ENCODE data around the gene KCNK1. TPM values are rescaled to one million over a fixed set of nuclear protein-coding genes. Genes with fewer than 3 reads are reported as not detected.

The KCNK1 gene
- total RNA-seq, 1 donor from 2014 or later = 7.3 TPM

DNA sequence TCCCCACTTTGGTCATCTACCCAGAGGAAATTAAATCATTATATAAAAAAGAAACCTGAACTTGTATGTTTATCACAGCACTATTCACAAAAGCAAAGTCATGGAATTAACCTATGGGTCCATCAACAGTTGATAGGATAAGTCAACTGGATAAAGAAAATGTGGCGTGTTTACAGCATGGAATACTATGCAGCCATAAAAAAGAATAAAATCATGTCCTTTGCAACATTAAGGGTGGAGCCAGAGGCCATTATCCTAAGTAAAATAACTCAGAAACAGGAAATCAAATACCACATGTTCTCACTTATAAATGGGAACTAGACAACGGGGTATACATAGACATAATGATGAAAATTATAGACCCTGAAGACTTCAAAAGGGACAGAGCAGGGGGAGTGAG, 27.6 kb upstream of the KCNK1 start:
- DNase-seq (no peak), ATAC-seq (no peak)
- no peaks in the 10 kb centered on the region for H3K4me1 ChIP-seq
- H3K4me3 ChIP-seq = no peak overlapping the region
- H3K27me3 ChIP-seq = no peaks in the 10 kb centered on the region
- intact Hi-C loops (cut with DNase I) = no loop called here
- H3K36me3 ChIP-seq = no peaks in the 10 kb centered on the region
- no peaks in the 10 kb centered on the region for H3K9me3 ChIP-seq
- no peak overlapping the region for H3K27ac ChIP-seq
- TF ChIP-seq, protein P1, sequence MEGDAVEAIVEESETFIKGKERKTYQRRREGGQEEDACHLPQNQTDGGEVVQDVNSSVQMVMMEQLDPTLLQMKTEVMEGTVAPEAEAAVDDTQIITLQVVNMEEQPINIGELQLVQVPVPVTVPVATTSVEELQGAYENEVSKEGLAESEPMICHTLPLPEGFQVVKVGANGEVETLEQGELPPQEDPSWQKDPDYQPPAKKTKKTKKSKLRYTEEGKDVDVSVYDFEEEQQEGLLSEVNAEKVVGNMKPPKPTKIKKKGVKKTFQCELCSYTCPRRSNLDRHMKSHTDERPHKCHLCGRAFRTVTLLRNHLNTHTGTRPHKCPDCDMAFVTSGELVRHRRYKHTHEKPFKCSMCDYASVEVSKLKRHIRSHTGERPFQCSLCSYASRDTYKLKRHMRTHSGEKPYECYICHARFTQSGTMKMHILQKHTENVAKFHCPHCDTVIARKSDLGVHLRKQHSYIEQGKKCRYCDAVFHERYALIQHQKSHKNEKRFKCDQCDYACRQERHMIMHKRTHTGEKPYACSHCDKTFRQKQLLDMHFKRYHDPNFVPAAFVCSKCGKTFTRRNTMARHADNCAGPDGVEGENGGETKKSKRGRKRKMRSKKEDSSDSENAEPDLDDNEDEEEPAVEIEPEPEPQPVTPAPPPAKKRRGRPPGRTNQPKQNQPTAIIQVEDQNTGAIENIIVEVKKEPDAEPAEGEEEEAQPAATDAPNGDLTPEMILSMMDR (IDR thresholded peaks at IDR 0.05) = no peak

DNA sequence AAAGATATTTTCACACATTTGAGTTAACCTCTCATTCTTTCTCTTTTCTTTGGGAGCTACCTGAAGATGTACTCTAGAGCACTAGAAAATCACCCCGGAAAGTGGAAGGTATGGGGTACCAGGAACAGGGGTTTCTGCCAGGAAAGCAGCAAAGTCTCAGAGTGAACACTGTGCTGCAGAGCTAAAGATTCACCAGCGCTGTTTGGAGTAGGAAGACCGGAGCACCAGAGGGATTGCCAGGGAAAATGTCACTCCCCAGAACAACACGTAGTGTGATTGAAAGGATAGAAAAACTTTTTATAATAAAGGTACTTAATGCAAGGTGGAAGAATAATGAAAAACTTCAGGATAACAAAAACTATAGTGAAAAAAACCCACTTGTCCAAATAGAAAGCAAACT, 26.7 kb upstream of the KCNK1 start:
- H3K27me3 ChIP-seq = no peaks in the 10 kb centered on the region
- H3K36me3 ChIP-seq = no peaks in the 10 kb centered on the region
- DNase-seq = no peak
- no peak overlapping the region for H3K4me3 ChIP-seq
- ATAC-seq = no peak
- H3K9me3 ChIP-seq = no peaks in the 10 kb centered on the region
- H3K27ac ChIP-seq = no peak overlapping the region
- TF ChIP-seq, protein P1 (IDR thresholded peaks at IDR 0.05) = no peak
- intact Hi-C loops (cut with DNase I) = no loop called here
- no peaks in the 10 kb centered on the region for H3K4me1 ChIP-seq

DNA sequence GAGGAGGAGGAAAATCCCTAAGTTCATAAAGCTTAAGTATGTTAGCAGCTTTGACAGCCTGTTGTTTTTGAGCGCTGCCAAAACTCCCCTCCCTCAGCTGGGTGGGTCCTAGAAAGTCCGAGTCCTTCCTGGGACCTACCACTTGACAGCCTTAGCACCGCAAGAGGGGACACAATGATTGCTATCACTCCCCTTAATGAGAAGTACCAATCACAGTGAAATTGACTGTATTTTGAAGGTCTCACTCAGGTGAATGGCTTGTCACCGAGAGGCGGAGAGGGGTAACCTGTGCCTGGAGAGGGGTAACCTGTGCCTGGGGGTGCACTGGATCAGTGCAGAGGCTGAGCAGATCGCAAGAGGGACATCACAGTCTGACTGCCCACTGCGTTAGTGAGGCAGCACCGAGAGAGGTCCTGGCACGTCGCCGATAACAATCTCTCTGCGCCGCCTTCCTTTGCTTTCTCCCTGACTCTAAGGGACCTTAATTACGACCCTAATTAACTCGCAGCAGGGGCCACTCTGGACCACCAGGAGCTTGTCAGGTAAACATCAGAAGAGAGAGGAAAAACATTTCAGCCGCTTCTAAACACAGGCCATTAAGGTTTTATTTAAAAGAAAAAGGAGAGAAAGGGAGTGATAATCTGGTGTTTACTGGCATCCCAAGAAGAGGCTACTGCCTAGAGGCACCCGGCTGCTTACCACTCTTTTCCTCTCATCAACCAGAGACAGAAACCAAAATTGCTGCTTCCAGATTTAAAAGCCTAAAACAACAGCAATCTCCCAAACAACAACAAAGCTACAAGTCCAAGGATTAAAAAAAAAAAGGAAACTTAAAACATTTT, 25.7 kb upstream of the KCNK1 start:
- no peak overlapping the region for H3K4me3 ChIP-seq
- H3K27ac ChIP-seq = no peak overlapping the region
- H3K27me3 ChIP-seq = no peaks in the 10 kb centered on the region
- DNase-seq (no peak), ATAC-seq (no peak)
- H3K4me1 ChIP-seq = no peaks in the 10 kb centered on the region
- TF ChIP-seq, protein P1 (IDR thresholded peaks at IDR 0.05) = no peak
- intact Hi-C loops (cut with DNase I) = no loop called here
- no peaks in the 10 kb centered on the region for H3K9me3 ChIP-seq
- H3K36me3 ChIP-seq = no peaks in the 10 kb centered on the region

DNA sequence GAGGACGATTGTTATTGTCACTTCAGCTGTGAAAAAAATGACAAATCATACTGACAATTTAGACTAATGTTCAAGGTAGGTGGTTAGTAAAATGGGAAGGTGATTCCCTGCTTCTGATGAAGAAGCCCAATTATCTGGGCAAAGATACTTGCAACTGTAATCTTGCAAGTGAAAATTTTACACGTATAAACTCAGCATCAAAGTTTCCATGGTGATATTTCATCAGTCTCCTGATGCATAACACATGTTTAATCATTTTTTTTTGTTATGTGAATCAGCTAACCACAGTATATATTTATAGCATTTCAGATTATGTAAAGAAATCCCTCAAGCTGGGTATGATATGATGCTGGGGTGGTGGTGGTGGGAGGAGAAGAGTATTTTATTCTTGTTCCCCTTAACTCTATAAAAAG, 16.4 kb upstream of the KCNK1 start:
- Histone ChIP-seq H3K36me3 (no peaks in the 10 kb centered on the region), H3K27me3 (no peaks in the 10 kb centered on the region), H3K9me3 (no peaks in the 10 kb centered on the region), H3K4me3 (no peak overlapping the region), H3K27ac (no peak overlapping the region), H3K4me1 (no peaks in the 10 kb centered on the region)
- ATAC-seq (no peak), DNase-seq (no peak)
- intact Hi-C loops (cut with DNase I) = no loop called here
- TF ChIP-seq, protein P1 (IDR thresholded peaks at IDR 0.05) = no peak

DNA sequence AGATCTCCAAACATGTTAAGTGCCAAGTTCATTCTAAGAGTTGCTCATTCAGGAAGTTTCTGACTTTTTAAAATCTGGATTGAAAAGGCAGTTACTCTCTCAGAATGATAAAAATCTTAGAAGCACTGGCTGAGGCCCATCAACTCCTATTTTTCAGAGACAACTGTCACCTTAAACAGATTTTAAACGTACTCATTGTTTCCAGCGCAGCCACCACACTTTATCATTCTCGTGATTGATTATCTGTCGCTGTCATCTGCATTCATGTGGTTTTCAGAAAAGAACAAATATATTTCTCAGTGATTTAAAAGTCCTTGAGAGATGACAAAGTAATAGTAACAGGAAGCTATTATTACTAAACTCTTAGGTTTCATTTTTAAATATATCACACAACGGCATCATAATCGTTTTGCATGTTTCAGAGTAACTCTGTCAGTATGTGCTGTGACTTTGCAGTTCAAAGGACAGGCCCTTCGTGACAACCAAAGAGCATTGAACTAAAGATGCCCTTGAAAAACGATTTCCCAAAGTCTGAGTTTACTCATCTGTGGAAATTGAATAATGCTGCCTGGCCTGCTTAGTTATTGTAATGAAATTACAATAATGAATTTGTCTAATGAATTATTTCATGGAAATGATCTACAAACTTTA, 14.9 kb upstream of the KCNK1 start:
- no peaks in the 10 kb centered on the region for H3K4me1 ChIP-seq
- intact Hi-C loops (cut with DNase I) = no loop called here
- ATAC-seq (no peak), DNase-seq (no peak)
- no peaks in the 10 kb centered on the region for H3K36me3 ChIP-seq
- no peak overlapping the region for H3K27ac ChIP-seq
- H3K9me3 ChIP-seq = no peaks in the 10 kb centered on the region
- no peak overlapping the region for H3K4me3 ChIP-seq
- TF ChIP-seq, protein P1 (IDR thresholded peaks at IDR 0.05) = no peak
- H3K27me3 ChIP-seq = no peaks in the 10 kb centered on the region
